ENCODE measurements around the gene TRAF1. TPM values are rescaled to one million over a fixed set of nuclear protein-coding genes. Genes with fewer than 3 reads are reported as not detected.
A peak's percentile ranks its signal among the peaks of the same experiment; 100 is the strongest.

Gene TRAF1
- total RNA-seq, 2 donors from 2014 or later, result 2.0 to 3.0 TPM

DNA sequence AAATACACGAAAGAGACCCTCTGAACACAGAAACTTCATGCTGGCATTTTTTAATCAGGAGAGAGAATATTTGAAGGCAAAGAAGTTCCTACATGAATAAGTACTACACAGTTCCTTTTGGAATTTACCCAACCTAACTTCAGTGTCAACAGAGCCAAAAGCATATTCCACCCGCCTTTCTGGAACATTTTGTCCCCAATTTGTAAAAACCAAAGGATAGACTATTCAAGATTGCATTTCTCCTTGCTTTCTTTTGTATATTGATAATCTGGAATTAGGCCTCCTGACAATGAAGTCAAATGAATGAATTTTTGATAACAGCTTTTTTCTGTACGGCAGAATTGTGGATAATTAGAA lies 39.4 kb upstream of the TRAF1 start:
- no peaks in the 10 kb centered on the region for H3K27me3 ChIP-seq
- TF ChIP-seq, protein P1, sequence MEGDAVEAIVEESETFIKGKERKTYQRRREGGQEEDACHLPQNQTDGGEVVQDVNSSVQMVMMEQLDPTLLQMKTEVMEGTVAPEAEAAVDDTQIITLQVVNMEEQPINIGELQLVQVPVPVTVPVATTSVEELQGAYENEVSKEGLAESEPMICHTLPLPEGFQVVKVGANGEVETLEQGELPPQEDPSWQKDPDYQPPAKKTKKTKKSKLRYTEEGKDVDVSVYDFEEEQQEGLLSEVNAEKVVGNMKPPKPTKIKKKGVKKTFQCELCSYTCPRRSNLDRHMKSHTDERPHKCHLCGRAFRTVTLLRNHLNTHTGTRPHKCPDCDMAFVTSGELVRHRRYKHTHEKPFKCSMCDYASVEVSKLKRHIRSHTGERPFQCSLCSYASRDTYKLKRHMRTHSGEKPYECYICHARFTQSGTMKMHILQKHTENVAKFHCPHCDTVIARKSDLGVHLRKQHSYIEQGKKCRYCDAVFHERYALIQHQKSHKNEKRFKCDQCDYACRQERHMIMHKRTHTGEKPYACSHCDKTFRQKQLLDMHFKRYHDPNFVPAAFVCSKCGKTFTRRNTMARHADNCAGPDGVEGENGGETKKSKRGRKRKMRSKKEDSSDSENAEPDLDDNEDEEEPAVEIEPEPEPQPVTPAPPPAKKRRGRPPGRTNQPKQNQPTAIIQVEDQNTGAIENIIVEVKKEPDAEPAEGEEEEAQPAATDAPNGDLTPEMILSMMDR (IDR thresholded peaks at IDR 0.05), result no peak
- H3K4me1 ChIP-seq, result no peaks in the 10 kb centered on the region
- no peaks in the 10 kb centered on the region for H3K36me3 ChIP-seq
- peak overlapping the region; percentile 65 to 79 for H3K27ac ChIP-seq
- DNase-seq (ENCODE audit: low spot score), result no peak
- no peaks in the 10 kb centered on the region for H3K9me3 ChIP-seq
- no peak overlapping the region for H3K4me3 ChIP-seq

- Histone ChIP-seq H3K36me3 (no peaks in the 10 kb centered on the region), H3K4me3 (no peak overlapping the region), H3K9me3 (no peaks in the 10 kb centered on the region), H3K27ac (peak overlapping the region; percentile 65 to 79), H3K27me3 (no peaks in the 10 kb centered on the region), H3K4me1 (no peaks in the 10 kb centered on the region)
- TF ChIP-seq, protein P1 (IDR thresholded peaks at IDR 0.05), result no peak
- peak; percentile 74 for DNase-seq (ENCODE audit: low spot score)
Observed at GRCh38 chr9:120965344-120966012, 38.9 kb upstream of the TRAF1 start.

DNA sequence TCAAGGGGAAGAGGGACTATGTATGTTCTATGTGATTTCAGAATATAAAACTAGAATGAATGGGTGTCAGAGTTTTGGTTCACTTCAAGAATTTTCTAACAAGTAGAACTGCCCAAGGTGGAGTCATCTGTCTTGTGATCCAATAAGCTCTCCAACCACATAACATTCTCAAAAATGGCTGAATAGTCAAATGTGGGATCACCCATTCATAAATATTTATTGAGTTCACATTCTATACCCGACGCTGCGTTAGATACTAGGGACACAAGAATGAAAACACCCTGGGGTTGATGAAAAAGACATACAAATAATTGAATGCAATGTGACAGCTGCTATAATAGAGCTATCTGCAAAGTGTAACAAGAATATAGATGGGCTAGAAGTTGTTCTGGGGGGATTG lies 35.3 kb upstream of the TRAF1 start:
- Histone ChIP-seq H3K27me3 (no peaks in the 10 kb centered on the region), H3K36me3 (no peaks in the 10 kb centered on the region), H3K27ac (no peak overlapping the region), H3K4me3 (no peak overlapping the region), H3K4me1 (no peaks in the 10 kb centered on the region), H3K9me3 (no peaks in the 10 kb centered on the region)
- DNase-seq (ENCODE audit: low spot score), result no peak
- TF ChIP-seq, protein P1 (IDR thresholded peaks at IDR 0.05), result no peak

DNA sequence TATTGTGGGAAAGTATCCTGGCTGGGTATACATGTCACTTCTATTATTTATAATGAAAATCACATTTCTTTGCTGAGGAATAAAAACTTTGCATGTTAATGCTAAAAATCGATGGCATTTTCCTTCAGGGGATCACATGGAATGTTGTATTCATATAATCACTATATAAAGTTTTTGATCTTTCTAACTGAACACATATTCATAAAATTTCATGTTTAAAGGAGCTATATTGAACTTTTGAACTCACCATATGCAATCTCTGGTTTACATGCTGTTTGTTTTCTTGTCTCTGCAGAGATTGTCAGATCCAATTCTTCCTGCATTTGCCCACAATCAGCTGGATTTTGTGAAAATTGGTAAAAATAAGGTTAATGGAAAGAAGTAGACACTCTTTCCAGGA lies 33.4 kb upstream of the TRAF1 start:
- no peaks in the 10 kb centered on the region for H3K27me3 ChIP-seq
- no peaks in the 10 kb centered on the region for H3K4me1 ChIP-seq
- H3K27ac ChIP-seq, result no peak overlapping the region
- TF ChIP-seq, protein P1 (IDR thresholded peaks at IDR 0.05), result no peak
- no peaks in the 10 kb centered on the region for H3K9me3 ChIP-seq
- H3K4me3 ChIP-seq, result no peak overlapping the region
- no peak for DNase-seq (ENCODE audit: low spot score)
- no peaks in the 10 kb centered on the region for H3K36me3 ChIP-seq

- Histone ChIP-seq H3K4me1 (no peaks in the 10 kb centered on the region), H3K4me3 (no peak overlapping the region), H3K27me3 (no peaks in the 10 kb centered on the region), H3K27ac (no peak overlapping the region), H3K9me3 (no peaks in the 10 kb centered on the region), H3K36me3 (no peaks in the 10 kb centered on the region)
- no peak for DNase-seq (ENCODE audit: low spot score)
- TF ChIP-seq, protein P1 (IDR thresholded peaks at IDR 0.05), result no peak
Observed at GRCh38 chr9:120956862-120957261, 30.3 kb upstream of the TRAF1 start.
